ENCODE data around the gene TRIM74.
"Not testable (repeated sequence)": the region's sequence is repeated elsewhere in the genome, so short reads cannot be mapped to it uniquely, and the experiment has no call there.

TRIM74 gene

DNA sequence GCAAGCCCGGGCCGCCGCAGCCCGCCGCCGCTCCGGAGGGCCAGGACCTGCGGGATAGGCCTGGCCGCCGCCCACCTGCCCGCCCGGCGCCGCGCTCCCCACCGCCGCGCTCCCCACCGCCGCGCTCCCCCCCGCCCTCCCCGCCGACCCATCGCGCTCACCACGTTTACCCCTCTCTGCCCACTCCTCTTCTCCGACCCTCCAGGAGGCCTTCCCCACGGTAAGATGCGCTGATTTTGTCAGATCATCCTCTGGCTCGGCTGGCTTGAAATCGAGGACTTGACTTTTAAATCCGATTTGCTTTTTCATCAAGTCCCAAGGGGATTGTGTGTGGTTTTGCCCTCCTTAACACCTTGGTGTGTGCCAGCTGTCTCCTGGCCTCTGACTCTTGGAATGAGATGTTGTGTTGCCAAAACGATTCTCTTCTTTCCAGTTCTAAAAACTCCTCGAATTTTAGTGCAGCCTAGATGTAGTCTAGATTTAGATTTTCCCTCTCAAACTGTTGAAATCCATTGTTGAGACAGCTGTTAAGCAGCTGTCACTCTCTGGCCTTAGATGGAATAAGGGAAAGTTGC, 43.6 kb downstream of the TRIM74 start:
- TF ChIP-seq, protein P1, sequence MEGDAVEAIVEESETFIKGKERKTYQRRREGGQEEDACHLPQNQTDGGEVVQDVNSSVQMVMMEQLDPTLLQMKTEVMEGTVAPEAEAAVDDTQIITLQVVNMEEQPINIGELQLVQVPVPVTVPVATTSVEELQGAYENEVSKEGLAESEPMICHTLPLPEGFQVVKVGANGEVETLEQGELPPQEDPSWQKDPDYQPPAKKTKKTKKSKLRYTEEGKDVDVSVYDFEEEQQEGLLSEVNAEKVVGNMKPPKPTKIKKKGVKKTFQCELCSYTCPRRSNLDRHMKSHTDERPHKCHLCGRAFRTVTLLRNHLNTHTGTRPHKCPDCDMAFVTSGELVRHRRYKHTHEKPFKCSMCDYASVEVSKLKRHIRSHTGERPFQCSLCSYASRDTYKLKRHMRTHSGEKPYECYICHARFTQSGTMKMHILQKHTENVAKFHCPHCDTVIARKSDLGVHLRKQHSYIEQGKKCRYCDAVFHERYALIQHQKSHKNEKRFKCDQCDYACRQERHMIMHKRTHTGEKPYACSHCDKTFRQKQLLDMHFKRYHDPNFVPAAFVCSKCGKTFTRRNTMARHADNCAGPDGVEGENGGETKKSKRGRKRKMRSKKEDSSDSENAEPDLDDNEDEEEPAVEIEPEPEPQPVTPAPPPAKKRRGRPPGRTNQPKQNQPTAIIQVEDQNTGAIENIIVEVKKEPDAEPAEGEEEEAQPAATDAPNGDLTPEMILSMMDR (IDR thresholded peaks at IDR 0.05; ENCODE audit: borderline replicate concordance, control extremely low read depth, extremely low read depth, insufficient read depth, missing control alignments) = no peak
- in situ Hi-C loops (cut with MboI; ENCODE audit: low sequenced_read_pairs, unreplicated experiment) = no loop called here
- DNase-seq (ENCODE audit: low spot score) = no peak

DNA sequence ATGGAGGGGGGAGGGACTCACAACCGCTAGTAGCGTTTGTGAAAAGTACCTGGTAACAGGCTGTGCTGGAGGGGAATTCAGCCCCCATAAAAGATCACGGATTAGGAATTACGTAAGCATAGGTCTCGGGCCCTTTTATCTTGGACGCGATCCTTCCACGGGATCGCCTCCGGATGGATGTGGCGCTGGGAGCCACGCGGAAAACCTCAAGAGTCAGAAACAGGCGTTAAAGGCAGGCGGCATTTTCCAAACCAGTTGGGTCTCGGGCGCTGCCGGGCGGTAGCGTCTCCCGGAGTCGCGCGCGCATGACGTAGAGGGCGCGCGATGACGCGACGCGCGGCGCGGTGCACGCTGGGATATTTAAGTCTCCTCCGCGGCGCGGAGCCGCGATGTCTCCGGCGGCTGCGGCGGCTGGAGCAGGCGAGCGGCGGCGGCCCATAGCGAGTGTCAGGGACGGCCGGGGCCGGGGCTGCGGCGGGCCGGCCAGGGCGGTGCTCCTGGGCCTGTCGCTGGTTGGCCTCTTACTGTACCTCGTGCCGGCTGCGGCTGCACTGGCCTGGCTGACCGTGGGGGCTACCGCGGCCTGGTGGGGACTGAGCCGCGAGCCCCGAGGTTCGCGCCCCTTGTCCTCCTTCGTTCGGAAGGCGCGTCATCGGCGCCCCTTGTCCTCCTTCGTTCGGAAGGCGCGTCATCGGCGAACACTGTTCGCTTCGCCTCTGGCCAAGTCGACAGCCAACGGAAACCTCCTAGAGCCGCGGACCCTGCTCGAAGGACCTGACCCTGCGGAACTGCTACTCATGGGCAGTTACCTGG, 44.3 kb downstream of the TRIM74 start, which contains the start of gene POM121:
Gene POM121, plus strand, starts transcription at position 363 of the 813 bp plus-strand sequence. Its CDS starts 27 bp downstream, at position 390.
- in situ Hi-C loops (cut with MboI; ENCODE audit: low sequenced_read_pairs, unreplicated experiment) = loop anchor here (25.0 kb wide), 1 partner anchor 1163 kb away; no protein-coding TSS in a partner anchor
- DNase-seq (ENCODE audit: low spot score) = peak; percentile 94
- TF ChIP-seq, protein P1 (IDR thresholded peaks at IDR 0.05; ENCODE audit: borderline replicate concordance, control extremely low read depth, extremely low read depth, insufficient read depth, missing control alignments) = no peak

DNA sequence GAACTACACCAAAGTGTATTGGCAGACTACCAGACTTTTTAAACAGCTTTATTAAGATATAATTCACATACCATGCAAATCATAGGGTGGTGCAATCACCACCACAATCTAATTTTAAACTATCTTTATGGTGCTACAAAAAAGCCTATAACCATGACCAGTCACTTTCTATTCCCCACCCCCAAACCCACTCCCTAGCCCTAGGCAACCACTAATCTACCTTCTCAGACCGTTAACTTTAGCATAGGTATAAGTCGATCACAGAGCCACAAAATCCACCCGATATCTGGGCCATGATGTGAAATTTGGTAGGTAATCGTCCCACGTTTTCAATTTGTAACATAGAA, 44.9 kb downstream of the TRIM74 start:
- TF ChIP-seq, protein P1 (IDR thresholded peaks at IDR 0.05; ENCODE audit: borderline replicate concordance, control extremely low read depth, extremely low read depth, insufficient read depth, missing control alignments) = no peak
- DNase-seq (ENCODE audit: low spot score) = no peak
- in situ Hi-C loops (cut with MboI; ENCODE audit: low sequenced_read_pairs, unreplicated experiment) = loop anchor here (25.0 kb wide), 1 partner anchor 1162 kb away; no protein-coding TSS in a partner anchor

DNA sequence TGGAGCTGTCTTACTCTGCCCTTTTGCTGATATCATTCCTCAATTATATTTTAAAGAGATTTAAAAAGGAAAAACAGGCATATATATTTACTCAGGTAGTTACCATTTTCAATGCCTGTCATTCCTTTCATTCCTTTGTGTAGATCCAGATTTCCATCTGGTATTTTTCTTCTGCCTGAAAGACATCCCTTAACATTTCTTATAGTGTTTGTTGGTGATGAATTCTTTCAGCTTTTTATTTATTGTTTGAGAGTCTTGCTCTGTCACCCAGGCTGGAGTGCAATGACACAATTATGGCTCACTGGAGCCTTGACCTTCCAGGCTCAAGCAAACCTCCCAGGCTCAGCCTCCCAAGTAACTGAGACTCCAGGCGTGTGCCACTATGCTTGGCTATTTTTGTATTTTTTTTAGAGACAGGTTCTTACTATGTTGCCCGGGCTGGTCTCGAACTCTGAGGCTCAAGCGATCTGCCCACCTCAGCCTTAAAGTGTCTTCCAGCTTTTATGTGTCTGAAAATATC, 50.0 kb downstream of the TRIM74 start:
- TF ChIP-seq, protein P1 (IDR thresholded peaks at IDR 0.05; ENCODE audit: borderline replicate concordance, control extremely low read depth, extremely low read depth, insufficient read depth, missing control alignments) = no peak
- no peak for DNase-seq (ENCODE audit: low spot score)

DNA sequence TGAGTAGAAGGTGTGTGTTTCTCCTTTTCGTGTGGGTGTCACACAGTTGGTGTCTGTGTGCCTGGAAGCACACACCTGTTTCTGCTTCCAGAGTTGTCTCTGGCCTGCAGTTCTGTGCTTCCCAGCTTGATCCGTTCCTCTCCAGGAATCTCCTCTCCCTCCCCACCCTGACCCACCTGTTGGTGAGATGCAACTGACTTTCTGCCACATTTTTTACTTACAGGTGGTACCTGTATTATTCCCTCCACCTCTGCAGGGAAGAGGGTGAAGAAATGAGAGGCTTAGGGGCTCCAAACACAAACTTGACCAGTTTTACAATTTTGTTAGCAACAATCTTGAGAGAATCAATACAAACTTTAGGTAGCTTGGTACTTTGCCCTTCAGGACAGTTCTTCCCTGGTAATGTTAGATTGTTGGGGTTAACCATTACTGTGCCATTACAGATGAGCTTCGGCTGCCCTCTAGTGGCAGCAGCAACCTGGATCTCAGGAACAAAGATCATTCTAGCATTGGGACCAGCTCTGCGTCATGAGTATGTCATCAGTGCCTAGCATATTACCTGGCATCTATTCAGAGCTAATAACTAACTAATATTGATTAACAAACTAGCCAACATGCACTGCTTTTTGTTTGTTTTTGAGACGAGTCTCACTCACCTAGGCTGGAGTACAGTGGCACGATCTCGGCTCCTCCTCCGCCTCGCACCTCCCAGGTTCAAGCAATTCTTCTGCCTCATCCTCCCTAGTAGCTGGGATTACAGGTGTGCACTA, 54.3 kb downstream of the TRIM74 start:
- in situ Hi-C loops (cut with MboI; ENCODE audit: low sequenced_read_pairs, unreplicated experiment) = loop anchor here (25.0 kb wide), 1 partner anchor 1153 kb away; no protein-coding TSS in a partner anchor
- peak; percentile 43 for DNase-seq (ENCODE audit: low spot score)
- TF ChIP-seq, protein P1 (IDR thresholded peaks at IDR 0.05; ENCODE audit: borderline replicate concordance, control extremely low read depth, extremely low read depth, insufficient read depth, missing control alignments) = peak; percentile 42

More for the DNA sequence above, 50.0 kb downstream of the TRIM74 start:
- in situ Hi-C loops (cut with MboI; ENCODE audit: low sequenced_read_pairs, unreplicated experiment) = loop anchor here (25.0 kb wide), 1 partner anchor 1157 kb away; no protein-coding TSS in a partner anchor

DNA sequence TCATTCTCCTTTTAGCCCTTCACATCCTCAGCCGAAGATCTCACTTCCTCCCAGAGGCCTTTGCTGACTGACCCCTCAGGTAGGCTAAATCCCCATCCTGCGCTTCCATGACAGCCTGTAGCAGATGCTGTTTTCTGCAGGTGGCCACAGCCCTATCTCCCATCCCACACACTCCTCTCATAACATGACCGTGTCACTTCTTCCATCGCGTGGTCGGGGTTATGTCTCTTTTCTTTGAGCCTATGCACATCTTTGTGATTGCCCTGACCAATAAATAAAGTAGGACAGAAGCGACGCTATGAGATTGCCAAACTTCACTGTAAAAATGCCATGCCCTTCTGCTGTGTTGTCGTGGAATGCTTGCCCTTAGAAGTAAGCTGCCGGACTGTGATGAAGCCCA, 55.5 kb downstream of the TRIM74 start:
- not testable (repeated sequence) for DNase-seq (ENCODE audit: low spot score)
- in situ Hi-C loops (cut with MboI; ENCODE audit: low sequenced_read_pairs, unreplicated experiment) = loop anchor here (25.0 kb wide), 1 partner anchor 1151 kb away; no protein-coding TSS in a partner anchor

DNA sequence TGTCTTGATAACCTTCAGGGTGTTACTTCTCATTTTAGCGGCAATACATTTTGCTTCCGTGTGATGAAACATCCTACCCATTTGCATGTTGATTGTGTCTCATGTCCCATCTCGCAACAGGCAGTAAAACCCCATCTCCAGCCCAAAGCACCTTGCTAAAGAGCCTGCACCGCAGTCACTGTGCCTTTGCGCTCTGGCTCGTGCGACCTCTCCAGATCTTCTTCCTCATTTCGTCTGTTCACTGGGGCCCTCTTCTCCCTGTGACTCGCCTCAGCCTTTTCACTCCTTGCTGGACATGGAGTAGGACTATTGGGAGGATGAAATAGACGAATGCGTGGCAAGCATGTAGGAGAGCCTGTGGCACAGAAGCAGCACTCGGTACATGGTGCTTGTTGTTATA, 57.9 kb downstream of the TRIM74 start:
- in situ Hi-C loops (cut with MboI; ENCODE audit: low sequenced_read_pairs, unreplicated experiment) = loop anchor here (25.0 kb wide), 1 partner anchor 1149 kb away; no protein-coding TSS in a partner anchor
- DNase-seq (ENCODE audit: low spot score) = not testable (repeated sequence)
